HG02938 (cell line): Measurements from ENCODE around the gene PIP4P1.

Experiments used
- ATAC-seq: cut with Tn5 transposase; IDR thresholded peaks from one replicate; pipeline ENCODE4 v1.9.1; 2021; ENCODE audit warnings: mild to moderate bottlenecking, moderate library complexity; ENCODE audit not compliant: unreplicated experiment

PIP4P1 gene

GRCh38 chr14:20412411-20412810, 48.8 kb downstream of the PIP4P1 start:
- ATAC-seq, result peak; percentile 68

GRCh38 chr14:20409226-20409625, 52.0 kb downstream of the PIP4P1 start:
- no peak for ATAC-seq
